ENCODE measurements around the gene ENOX1.

Gene ENOX1

GRCh38 chr13:43360171-43360570 lies 426.6 kb downstream of the ENOX1 start:
- TF ChIP-seq, protein P1, sequence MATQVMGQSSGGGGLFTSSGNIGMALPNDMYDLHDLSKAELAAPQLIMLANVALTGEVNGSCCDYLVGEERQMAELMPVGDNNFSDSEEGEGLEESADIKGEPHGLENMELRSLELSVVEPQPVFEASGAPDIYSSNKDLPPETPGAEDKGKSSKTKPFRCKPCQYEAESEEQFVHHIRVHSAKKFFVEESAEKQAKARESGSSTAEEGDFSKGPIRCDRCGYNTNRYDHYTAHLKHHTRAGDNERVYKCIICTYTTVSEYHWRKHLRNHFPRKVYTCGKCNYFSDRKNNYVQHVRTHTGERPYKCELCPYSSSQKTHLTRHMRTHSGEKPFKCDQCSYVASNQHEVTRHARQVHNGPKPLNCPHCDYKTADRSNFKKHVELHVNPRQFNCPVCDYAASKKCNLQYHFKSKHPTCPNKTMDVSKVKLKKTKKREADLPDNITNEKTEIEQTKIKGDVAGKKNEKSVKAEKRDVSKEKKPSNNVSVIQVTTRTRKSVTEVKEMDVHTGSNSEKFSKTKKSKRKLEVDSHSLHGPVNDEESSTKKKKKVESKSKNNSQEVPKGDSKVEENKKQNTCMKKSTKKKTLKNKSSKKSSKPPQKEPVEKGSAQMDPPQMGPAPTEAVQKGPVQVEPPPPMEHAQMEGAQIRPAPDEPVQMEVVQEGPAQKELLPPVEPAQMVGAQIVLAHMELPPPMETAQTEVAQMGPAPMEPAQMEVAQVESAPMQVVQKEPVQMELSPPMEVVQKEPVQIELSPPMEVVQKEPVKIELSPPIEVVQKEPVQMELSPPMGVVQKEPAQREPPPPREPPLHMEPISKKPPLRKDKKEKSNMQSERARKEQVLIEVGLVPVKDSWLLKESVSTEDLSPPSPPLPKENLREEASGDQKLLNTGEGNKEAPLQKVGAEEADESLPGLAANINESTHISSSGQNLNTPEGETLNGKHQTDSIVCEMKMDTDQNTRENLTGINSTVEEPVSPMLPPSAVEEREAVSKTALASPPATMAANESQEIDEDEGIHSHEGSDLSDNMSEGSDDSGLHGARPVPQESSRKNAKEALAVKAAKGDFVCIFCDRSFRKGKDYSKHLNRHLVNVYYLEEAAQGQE (IDR thresholded peaks at IDR 0.05; ENCODE audit: insufficient read depth in 1 of 2, low read depth in 2 of 2, low read length in 2 of 2): no peak
- no peak for TF ChIP-seq SIN3A (IDR thresholded peaks at IDR 0.05; ENCODE audit: borderline replicate concordance, insufficient read depth, low read length)

DNA sequence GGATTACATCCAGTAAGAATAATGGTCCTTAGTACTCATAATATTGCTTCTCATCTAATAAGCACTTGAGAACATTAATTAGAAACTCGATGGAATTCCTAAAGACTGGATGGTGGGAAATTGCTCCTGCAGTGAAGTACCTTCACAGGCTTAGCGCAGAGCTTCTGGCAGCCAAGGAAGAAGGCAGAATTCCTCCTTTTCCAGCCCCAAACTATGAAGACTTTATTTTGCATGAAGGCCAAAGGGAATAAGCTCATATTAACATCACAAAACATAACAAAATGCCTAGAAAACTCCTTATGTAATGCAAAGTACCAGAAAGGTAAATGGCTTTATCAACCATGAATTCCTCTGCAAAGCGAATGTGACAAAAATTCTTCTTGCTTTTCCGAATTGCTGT lies 427.2 kb downstream of the ENOX1 start:
- TF ChIP-seq FOXP2 (optimal IDR thresholded peaks at IDR 0.05; ENCODE audit: borderline replicate concordance, extremely low read depth, extremely low read length, insufficient read depth) (no peak), SIN3A (IDR thresholded peaks at IDR 0.05; ENCODE audit: borderline replicate concordance, insufficient read depth, low read length) (no peak)
- TF ChIP-seq, protein P1 (IDR thresholded peaks at IDR 0.05; ENCODE audit: insufficient read depth in 1 of 2, low read depth in 2 of 2, low read length in 2 of 2): no peak

GRCh38 chr13:43357564-43357963 lies 429.2 kb downstream of the ENOX1 start:
- TF ChIP-seq FOXP2 (optimal IDR thresholded peaks at IDR 0.05; ENCODE audit: borderline replicate concordance, extremely low read depth, extremely low read length, insufficient read depth): no peak
- no peak for TF ChIP-seq TAF1 (IDR thresholded peaks at IDR 0.05; ENCODE audit: borderline replicate concordance, insufficient read depth, low read length)
- no peak for TF ChIP-seq POLR2AphosphoS5 (IDR thresholded peaks at IDR 0.05; ENCODE audit: low read depth, low read length)

- TF ChIP-seq, protein P1 (IDR thresholded peaks at IDR 0.05; ENCODE audit: insufficient read depth in 1 of 2, low read depth in 2 of 2, low read length in 2 of 2): no peak
- TF ChIP-seq SIN3A (IDR thresholded peaks at IDR 0.05; ENCODE audit: borderline replicate concordance, insufficient read depth, low read length) (no peak), FOXP2 (optimal IDR thresholded peaks at IDR 0.05; ENCODE audit: borderline replicate concordance, extremely low read depth, extremely low read length, insufficient read depth) (no peak), TAF1 (IDR thresholded peaks at IDR 0.05; ENCODE audit: borderline replicate concordance, insufficient read depth, low read length) (no peak), POLR2AphosphoS5 (IDR thresholded peaks at IDR 0.05; ENCODE audit: low read depth, low read length) (no peak)
Observed at GRCh38 chr13:43356567-43356966, 430.2 kb downstream of the ENOX1 start.

- TF ChIP-seq TAF1 (IDR thresholded peaks at IDR 0.05; ENCODE audit: borderline replicate concordance, insufficient read depth, low read length) (no peak), POLR2AphosphoS5 (IDR thresholded peaks at IDR 0.05; ENCODE audit: low read depth, low read length) (no peak), SIN3A (IDR thresholded peaks at IDR 0.05; ENCODE audit: borderline replicate concordance, insufficient read depth, low read length) (no peak), FOXP2 (optimal IDR thresholded peaks at IDR 0.05; ENCODE audit: borderline replicate concordance, extremely low read depth, extremely low read length, insufficient read depth) (no peak)
- TF ChIP-seq, protein P1 (IDR thresholded peaks at IDR 0.05; ENCODE audit: insufficient read depth in 1 of 2, low read depth in 2 of 2, low read length in 2 of 2): no peak
Observed at GRCh38 chr13:43355774-43356173, 431.0 kb downstream of the ENOX1 start.

Data from PFSK-1 (cell line).